HT1080 (cell line): Measurements from ENCODE around the gene GABPB1. TPM values are rescaled to one million over a fixed set of nuclear protein-coding genes. Genes with fewer than 3 reads are reported as not detected.

ENCODE experiments used
- DNase-seq: peaks from one replicate; pipeline ENCODE4 v3.0.0-alpha.2; 2015; ENCODE audit warnings: low read depth
- total RNA-seq: library from RNA; depleted of rRNA; stranded (reverse); fragments of >200 nt; shearing (Covaris generic); gene quantifications from 2 replicates; pipeline ENCODE4 v1.2.3, GENCODE V29; 2014

Gene GABPB1
- total RNA-seq, 1 experiment from 2014 or later, result 55.7 TPM

GRCh38 chr15:50280271-50280670 lies 74.7 kb downstream of the GABPB1 start:
- peak; percentile 38 for DNase-seq

DNA sequence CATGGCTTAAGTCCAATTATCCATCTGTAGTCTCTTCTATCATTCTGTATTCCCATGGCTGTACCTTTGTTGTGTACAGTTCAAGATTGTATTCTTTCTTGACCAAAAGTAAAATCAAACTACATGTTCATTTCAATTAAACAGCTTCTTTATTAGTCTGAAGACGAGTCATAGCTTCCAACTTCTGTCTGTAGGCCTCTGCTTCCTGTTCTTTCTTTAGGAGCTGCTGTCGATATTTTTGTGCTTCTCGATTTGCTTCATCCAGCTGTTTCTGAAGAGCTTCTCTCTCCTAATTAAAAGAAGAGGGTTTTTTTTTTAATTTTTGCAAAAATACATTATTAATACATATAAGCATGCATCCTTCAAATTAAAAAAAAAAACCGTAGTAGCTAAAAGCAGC lies 76.5 kb downstream of the GABPB1 start:
- DNase-seq, result no peak

- no peak for DNase-seq
Measured at GRCh38 chr15:50277370-50277769, 77.6 kb downstream of the GABPB1 start.

DNA sequence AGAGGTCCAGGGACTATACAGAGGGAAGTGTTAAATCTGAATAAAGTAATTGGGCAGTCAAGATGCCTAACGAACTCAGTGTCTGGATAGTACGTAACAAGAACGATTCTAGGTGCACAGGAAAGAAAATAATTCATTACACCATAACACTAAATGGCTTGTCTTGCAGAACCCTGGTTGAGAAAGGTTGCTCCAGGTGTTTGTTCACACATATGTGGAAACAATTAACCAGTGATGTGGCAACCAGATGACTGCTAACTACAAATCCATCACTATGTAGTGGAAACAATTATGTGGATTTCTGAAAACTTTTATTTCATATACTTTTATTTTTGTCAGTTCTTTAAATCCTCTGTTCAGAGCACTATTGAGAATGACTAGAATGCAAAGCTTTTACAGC lies 79.1 kb downstream of the GABPB1 start:
- DNase-seq, result no peak

DNA sequence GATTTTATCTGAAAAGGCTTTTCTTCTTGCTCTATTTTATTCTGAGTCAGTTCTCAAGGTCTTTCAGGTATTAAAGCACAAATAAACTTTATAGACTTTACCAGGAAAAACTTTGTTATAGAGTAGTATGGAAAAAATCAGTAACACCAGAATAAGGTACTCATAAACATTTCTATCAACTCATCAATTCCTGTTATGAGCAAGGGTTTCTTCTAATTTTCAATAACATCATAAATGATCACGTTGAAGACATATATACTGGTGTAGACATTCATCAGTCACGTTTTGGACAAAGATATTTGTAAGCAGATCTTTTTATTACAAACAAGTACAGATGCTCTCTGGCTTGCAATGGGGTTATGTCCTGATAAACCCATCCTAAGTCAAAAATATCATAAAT lies 79.9 kb downstream of the GABPB1 start:
- no peak for DNase-seq

DNA sequence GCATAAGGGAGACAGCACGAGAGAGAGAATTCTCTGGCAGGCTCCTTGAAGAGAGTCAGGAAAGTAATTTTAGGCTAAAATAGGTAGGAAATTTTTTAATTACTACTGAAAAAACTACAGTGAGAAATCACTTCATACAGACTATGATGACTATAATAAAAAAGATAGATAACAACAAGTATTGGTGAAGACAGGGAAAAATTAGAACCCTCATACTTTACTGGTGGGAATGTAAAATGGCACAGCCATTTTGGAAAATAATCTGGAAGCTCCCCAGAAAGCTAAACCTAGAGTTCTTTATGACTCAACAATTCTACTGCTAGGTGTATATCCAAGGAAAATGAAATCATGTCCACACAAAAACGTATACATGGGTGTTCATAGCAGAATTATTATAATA lies 87.4 kb downstream of the GABPB1 start:
- no peak for DNase-seq

DNA sequence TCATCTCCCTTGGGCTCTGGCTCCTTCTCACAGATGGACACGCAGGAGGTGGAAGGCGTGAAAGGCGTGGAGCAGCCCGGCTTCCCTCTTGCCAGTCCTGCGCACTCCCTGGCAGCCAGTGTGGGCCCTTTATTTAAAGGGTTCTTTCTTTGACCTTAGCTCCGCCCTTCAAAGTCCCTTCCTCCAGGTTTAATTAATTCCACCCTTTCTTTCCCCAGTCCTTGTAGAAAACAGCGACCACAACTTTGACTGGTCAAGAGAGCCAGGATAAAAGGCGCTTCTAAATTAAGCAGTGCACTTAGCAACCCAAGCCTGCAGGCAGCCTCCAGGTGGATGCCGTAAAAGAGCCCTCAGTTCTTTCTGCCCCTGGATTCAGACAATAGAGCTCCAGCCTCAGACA lies 89.4 kb downstream of the GABPB1 start, which contains the start of gene HDC:
HDC (minus strand) TSS at position 107 of the 400 bp plus-strand sequence; CDS start at position 4, 103 bp downstream.
- no peak for DNase-seq

GRCh38 chr15:50262533-50262932 lies 92.5 kb downstream of the GABPB1 start:
- no peak for DNase-seq

DNA sequence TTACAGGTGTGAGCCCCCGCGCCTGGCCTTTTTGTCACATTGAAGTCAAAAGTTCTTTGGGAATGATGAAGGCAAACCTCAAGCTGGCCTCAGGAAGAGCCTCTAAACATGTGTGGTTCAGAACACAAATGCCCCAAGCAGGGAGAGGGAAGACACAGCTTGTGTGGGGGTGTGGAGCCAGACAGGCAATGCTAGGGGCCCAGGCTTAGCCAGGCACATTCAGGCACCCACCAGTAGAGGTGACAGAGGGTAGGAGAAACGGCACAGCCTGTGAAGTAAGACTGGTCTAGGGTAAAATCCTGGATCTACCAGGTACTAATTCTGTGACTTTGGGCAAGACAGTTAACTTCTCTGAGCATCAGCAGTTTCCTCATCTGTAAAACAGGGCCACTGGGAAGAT lies 93.0 kb downstream of the GABPB1 start:
- no peak for DNase-seq

DNA sequence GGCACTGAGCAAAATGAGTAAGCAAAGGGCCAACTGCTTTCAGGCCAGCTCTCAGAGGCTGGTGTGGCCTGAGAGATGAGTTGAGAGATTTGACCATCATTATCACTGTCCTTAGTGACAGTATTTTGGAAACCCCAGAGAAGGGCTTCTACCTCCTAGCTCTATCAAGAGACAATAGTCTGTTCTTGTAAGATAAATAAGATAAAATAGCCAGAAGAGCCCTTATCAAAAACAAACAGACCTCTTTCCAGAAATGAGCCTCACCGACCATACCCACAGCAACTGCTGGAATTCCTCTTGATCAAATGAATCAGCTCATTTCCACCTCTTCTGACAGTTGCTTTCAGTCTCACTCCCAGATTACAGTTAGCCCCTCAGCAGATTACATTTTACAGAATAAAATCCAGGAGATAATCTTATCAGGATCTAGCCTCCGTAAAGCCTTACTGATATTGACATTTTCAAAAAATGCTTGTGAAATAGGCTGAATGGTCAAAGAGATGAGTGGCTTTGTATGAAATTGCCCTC lies 94.0 kb downstream of the GABPB1 start:
- DNase-seq, result no peak

- DNase-seq, result no peak
Measured at GRCh38 chr15:50259276-50259675, 95.7 kb downstream of the GABPB1 start.

GRCh38 chr15:50257924-50258323 lies 97.1 kb downstream of the GABPB1 start:
- peak; percentile 70 for DNase-seq

- no peak for DNase-seq
Measured at GRCh38 chr15:50257332-50257731, 97.7 kb downstream of the GABPB1 start.

DNA sequence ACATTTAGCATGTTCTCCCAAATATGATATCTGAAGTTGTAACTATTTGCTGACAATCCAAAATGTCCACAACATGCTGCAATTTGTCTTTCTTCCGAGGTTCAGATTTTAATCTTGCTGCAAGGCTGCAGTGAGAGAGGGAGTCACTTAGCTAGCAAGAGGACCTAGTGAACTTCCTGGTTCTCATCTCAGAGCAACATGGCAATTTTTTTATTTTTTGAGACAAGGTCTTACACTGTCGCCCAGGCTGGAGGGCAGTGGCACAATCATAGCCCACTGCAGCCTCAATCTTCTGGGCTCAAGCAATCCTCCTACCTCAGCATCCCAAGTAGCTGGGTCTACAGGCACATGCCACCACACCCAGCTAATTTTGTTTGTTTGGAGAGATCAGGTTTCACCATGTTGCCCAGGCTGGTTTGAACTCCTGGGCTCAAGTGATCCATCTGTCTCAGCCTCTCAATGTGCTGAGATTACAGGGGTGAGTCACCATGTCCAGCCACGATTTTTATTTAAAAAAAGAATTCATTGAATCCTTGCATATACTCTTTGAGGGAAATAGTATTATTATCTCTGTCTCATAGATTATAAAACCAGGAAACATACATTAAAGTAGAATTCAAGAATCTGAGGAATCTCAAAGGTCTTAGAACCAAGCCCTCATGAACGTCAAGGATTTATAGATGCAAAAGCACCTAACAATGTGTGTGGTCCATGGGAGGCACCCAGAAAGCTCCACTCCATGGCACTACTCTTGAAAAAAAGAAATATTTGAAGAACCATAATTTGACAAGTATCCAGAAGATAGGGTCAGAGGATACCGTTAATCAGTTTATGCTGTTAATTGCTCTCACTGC lies 98.6 kb downstream of the GABPB1 start:
- peak; percentile 86 for DNase-seq

GRCh38 chr15:50252556-50252955 lies 102.4 kb downstream of the GABPB1 start:
- no peak for DNase-seq

DNA sequence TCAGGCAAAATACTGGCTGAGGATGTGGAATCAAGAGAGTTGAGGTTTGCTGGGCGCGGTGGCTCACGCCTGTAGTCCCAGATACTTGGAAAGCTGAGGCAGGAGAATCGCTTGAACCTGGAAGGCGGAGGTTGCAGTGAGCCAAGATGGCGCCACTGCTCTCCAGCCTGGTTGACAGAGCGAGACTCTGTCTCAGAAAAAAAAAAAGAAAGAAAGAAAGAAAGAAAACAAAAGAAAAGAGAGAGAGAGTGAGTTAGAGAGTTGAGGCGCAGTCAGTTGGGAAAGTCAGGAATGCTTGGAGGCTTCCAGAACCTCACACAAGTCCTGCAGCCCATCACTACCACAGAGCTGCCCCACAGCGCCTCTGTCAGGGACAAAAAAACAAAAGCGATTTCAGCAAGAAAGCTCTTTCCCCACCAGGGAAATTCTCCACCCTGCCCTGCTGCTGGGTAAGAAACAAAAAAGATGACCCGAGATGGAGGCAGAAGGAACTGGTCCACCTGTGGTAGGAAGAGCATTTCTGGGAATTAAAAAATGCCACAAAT lies 103.3 kb downstream of the GABPB1 start:
- DNase-seq, result no peak

DNA sequence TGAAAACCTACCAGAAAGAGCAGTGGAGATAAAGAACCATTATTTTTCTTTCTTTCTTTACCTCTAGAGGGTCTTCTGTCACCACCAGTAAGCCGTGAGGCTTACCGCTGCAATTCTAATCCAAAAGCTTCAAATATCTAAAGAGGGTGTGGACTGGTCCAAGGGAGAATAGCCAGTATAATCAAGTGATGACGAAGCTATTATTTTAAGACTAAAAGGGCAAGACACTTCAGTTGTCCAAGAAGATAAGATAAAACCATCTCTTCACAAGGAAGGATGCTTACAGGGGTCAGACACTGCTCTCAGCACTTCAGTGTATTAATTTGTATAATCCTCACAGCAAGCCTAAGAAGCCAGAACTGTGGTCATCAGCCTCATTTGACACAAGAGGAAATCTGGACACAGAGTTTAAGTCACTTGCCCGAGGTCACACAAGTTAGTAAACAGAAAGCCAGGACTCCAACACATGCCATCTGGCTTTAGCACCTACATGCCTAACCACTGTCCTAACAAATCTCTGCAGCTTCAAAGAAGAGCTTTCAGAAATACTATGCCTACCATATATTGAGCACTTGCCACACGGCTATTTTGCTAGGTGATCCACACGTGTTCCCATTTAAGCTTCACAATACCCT lies 104.1 kb downstream of the GABPB1 start:
- DNase-seq, result no peak

DNA sequence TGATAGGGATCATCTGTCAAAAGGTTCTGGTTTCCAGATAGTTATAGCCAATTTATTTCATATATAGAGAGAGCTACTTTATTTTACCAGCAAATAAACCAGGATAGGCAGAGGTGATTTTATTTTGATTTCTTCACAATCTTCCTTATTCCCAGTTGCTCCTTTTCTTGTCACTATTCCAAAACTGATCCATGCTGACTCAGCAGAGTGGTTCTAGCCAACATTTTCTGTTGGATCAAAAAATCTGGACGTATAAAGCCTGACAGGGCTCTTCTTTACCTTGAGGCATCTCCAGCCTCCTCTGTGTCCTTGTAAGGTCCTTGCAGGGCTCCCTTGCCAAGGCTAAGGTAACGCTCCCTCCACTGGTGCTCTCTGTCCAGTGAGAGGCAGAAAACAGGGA lies 105.3 kb downstream of the GABPB1 start:
- no peak for DNase-seq

GRCh38 chr15:50248994-50249582 lies 105.9 kb downstream of the GABPB1 start:
- no peak for DNase-seq

- DNase-seq, result peak; percentile 23
Measured at GRCh38 chr15:50247819-50248655, 107.0 kb downstream of the GABPB1 start.

DNA sequence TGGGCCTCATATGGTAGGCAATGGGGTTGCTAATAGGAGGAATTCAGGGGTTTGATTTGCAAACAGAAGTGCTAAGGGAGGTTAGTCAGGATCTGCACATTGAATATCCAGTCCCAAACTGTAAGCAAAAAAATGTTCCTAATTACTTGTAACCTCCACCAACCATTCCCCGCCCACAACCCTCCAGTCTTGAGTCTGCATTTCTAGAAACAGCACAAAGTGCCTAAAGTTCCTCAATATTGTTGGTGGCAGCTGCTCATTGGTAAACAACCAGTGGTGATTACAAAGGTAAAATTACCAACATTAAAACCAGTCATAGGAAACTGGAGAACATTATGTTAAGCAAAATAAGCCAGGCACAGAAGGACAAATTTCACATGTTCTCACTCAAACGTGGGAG lies 108.4 kb downstream of the GABPB1 start:
- DNase-seq, result no peak
